GM12878 (cell line): ENCODE results near the gene KANSL3. TPM values are rescaled to one million over a fixed set of nuclear protein-coding genes. Genes with fewer than 3 reads are reported as not detected.

Experiments used
- BACH1 ChIP-seq: fragments of 450-650 bp; IDR thresholded peaks from 2 replicates; pipeline ENCODE4 v1.6.1; 2017; ENCODE audit warnings: mild to moderate bottlenecking, borderline replicate concordance
- BCLAF1 ChIP-seq: fragments of 450-650 bp; IDR thresholded peaks from 2 replicates; pipeline ENCODE4 v1.6.1; 2017; ENCODE audit warnings: antibody characterized with exemption, mild to moderate bottlenecking, moderate library complexity
- BMI1 ChIP-seq: fragments of 450-650 bp; IDR thresholded peaks from 2 replicates; pipeline ENCODE4 v1.6.1; 2016; ENCODE audit warnings: mild to moderate bottlenecking, moderate library complexity, borderline replicate concordance
- PRDM15 ChIP-seq: fragments of 450-650 bp; formaldehyde crosslinking; IDR thresholded peaks from 2 replicates; pipeline ENCODE4 v1.4.0; 2020; ENCODE audit warnings: mild to moderate bottlenecking, moderate library complexity
- SPI1 ChIP-seq: IDR thresholded peaks from 2 replicates; pipeline ENCODE4 v1.6.1; 2011; ENCODE audit warnings: low read depth, mild to moderate bottlenecking, low read length, moderate library complexity, borderline replicate concordance; ENCODE audit not compliant: insufficient read depth
- polyA plus RNA-seq, 11 experiments: library from polyadenylated mRNA; depleted of rRNA in 4 of 11; unstranded in 6 of 11; stranded (reverse) in 5 of 11; fragments of >200 nt; fragmentation: Nextera tagmentation in 4 of 11; fragmentation: Illumina TruSeq in 1 of 11; extraction: Ambion mirVana in 4 of 11; extraction: Trizol in 1 of 11; gene quantifications; 1 replicate in 1 of 11; 2 replicates in 10 of 11; pipeline versions ENCODE4 v1.2.1 to v1.2.3, GENCODE V29; 2011 to 2016; ENCODE audit warnings: inconsistent platforms in 2 of 11, missing spikeins in 2 of 11, low read depth in 1 of 11
- total RNA-seq, 4 experiments: library from RNA; depleted of rRNA in 3 of 4; stranded (reverse); fragments of >200 nt in 3 of 4; fragmentation: Illumina TruSeq in 1 of 4; extraction: Trizol in 1 of 4; gene quantifications; 2 replicates each; pipeline versions ENCODE4 v1.2.1 to v1.2.3, GENCODE V29; 2013 to 2021

The KANSL3 gene
- total and polyA plus RNA-seq, 10 of the 15 experiments (the other 5 are each of a cell fraction or from before 2014, with no cell fraction given), result 5.6 to 25.9 (median 16.7) TPM

GRCh38 chr2:96665083-96665569 is 27.0 kb upstream of the KANSL3 start (continued):
- TF ChIP-seq BCLAF1, result no peak
- TF ChIP-seq SPI1, result no peak
- TF ChIP-seq BMI1, result no peak
- TF ChIP-seq BACH1, result no peak
- no peak for TF ChIP-seq PRDM15 (CRISPR knock-in tag)
- TF ChIP-seq, all 136 proteins: peak for 0
